HG03354 (cell line): ENCODE measurements around the gene RAB3GAP1.
A peak's percentile ranks its signal among the peaks of the same experiment; 100 is the strongest.
"Not testable (repeated sequence)": the region's sequence is repeated elsewhere in the genome, so short reads cannot be mapped to it uniquely, and the experiment has no call there.

Experiments used
- ATAC-seq: cut with Tn5 transposase; IDR thresholded peaks from one replicate; pipeline ENCODE4 v1.9.1; 2021; ENCODE audit warnings: mild to moderate bottlenecking; ENCODE audit not compliant: unreplicated experiment, poor library complexity, severe bottlenecking

The RAB3GAP1 gene

DNA sequence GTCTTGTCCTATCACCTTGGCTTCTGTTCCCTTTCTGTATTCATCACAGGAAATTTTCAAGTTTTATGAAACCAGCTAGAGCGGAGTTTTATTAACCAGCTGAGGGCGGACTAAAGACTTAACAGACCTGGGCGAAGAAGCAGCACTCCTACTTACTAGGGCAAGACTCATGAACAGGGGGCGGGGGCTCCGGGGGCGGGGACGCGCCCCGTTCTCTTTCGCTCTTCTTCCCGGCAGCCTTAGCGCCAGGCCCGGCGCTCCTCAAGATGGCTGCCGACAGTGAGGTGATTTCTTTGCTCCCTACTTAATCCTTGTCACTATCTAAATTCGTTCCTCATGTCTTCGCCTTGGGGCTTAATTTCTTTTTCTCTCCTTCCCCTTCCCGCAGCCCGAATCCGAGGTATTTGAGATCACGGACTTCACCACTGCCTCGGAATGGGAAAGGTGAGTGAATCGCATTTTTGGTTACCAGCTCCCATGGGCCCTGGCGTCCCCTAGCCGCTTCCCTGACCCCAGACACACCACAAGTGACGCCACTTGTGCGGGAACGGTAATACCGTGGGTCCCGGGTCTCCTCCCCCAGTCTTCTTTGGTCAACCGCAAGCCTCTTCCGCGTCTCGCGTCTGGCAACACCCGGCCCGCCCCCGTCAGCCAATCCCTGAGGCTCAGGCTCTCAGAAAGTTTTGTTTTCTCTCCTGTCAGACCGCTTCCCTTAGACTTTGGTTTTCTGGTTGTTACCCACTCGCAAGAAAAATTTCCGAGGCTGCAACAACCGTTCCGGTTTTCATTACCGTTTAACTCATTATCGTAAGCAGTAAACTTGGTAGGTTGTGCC, at the start of gene RAB3GAP1:
Gene RAB3GAP1 (plus strand): TSS at position 251 of the 835 bp plus-strand sequence. CDS start 16 bp downstream, at position 267.
- ATAC-seq = peak; percentile 89

- ATAC-seq = no peak
These were observed 49.3 kb upstream of the RAB3GAP1 start for GRCh38 chr2:135002836-135003235.

DNA sequence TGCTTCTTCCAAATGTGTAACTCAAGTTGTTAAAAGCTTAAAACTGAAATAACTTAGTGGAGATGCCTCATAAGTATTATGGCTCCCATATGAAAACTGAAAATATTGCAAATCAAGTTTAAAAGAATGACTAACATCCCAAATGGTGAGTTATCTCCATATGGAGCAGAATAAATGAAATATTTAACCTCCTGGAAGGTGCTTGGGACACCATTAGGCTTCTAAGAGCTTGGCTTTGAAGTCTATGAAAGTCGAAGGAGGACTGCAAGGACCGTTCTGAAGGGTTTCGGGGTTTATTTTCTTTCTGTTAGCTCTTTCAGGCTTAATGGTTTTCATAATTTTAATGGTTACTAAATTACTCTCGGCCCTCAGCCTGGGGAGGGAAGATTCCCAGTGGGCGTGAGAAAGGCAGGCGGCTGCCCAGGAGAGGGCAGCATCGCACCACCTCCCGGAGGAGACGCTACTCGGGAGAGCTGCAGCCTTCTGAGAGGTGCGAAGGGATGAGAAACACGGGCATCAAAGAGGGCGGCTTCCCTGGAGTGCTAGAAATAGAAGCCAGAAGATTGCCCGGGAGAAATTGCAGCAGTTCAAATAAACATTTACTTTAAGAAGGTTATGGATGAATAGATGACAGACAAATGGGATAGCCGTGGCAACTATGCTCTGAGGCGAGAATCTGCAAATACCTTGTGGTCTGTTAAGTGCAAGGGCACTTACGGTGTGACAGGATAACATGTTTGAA, 47.9 kb upstream of the RAB3GAP1 start:
- peak; percentile 94 for ATAC-seq

GRCh38 chr2:135005753-135006152, 46.3 kb upstream of the RAB3GAP1 start:
- no peak for ATAC-seq

DNA sequence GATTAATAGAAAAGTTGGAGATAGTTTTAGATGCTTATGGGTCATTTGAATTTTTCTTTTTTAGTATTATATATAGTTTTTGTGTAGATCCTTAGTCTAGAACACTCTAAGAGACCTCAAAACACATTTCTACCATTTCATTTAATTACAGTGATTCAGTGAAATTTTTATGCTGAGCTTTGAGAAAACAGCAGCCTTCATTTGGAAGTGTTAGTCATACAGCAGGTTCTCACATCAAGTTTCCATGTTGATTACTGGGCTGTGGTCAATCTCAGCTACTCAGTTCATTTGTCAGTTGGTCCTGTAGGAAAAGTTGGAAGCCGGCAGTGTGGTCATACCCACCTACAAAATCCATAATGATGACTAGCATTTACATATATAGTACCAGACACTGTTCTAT, 42.8 kb upstream of the RAB3GAP1 start:
- no peak for ATAC-seq

- no peak for ATAC-seq
These were observed 41.7 kb upstream of the RAB3GAP1 start for GRCh38 chr2:135010200-135010942.

DNA sequence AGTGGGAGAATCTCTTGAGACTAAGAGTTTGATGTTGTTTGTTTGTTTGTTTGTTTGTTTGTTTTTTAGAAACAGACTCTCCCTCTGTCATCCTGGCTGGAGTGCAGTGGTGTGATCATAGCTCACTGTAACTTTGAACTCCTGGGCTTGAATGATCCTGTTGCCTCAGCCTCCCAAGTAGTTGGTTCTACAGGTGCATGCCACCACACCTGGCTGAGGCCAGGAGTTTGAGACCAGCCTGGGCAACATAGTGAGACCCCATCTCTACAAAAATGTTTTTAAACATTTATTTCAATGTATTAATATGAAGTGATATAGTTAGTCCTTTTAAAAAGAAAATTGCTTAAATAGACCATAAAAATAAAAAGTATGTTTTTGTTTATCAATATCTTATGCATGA, 40.5 kb upstream of the RAB3GAP1 start:
- ATAC-seq = no peak

DNA sequence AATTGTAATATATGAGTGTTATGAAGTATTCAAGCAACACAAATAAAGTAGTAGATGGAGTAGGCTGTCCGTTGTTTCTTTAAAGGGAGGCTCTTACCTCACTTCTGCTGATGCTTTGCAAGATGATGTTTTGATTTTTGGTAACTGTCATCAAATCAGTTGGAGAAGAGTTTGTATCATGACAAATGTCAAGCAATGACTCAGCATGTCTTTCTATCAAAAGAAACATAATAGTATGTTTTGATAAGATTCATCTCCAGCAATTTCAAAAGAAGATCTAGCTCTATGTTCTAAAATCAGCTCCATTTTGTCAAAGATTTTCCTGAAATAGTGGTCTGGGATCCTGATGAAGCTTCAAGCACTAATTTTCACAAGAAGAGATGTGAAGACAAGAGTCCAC, 30.5 kb upstream of the RAB3GAP1 start:
- no peak for ATAC-seq

DNA sequence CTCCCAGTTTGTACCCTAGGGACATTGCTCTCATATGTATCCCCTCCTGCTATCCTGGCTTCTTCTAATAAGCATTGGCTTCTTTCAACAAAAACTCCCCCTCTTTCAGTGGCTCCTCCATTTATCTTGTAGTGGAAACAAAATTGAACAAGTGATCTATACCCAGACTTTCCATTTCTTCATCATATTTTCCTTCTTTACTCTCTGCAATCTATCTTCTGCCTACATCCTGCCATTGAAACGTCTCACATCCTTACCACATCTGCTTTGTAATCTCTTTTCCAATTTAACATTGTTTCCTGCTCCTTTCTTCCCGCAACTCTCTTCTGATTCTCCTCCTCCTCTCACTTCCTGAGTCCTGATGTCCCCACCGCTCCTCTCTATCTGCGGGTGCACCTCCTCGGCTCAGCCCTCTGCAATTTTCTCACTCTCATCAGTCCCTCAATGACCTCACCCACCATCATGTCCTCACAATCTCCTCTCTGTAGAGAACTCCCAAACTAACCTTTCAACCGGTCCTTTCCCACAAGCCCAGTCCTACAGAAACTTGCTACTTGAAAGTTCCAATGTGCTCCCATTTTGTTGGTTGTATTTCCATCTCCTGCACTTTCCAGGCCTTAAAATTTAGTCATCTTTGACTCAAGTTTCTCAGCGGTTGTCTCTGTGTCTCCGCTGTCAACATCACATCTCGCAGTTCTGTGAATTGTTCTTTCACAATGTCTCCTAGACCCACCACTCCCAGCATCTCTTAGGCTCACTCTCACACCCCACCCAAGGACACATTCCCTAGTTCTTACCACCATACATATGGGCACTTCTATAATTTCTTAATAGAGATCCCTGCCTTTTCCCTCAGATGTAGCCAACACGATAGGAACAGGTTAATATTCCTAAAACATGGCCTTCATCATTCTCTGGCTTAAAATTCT, 28.9 kb upstream of the RAB3GAP1 start:
- ATAC-seq = no peak

GRCh38 chr2:135023886-135024485, 28.1 kb upstream of the RAB3GAP1 start:
- no peak for ATAC-seq

GRCh38 chr2:135029481-135030134, 22.5 kb upstream of the RAB3GAP1 start:
- ATAC-seq = no peak

GRCh38 chr2:135030826-135031225, 21.3 kb upstream of the RAB3GAP1 start:
- ATAC-seq = no peak

- ATAC-seq = not testable (repeated sequence)
These were observed 18.9 kb upstream of the RAB3GAP1 start for GRCh38 chr2:135033216-135033615.

DNA sequence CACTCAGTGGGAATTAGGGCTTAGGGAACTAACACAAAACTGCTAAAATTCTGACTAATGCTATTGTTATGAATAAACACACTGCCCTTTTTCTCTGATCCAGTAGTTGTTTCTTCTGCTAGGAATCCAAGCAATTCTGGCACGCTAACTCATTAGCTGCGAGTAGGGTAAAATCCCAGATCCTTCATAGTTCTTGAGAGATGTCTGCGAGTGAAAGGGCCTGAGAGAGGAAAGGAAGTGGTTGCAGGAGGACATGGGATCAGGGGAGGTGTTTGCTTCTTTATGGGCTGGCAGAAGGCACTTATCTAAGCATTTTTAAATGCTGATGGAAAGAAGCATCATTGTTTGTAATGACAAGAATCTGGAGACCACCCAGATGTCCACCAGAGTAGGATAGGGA, 14.3 kb upstream of the RAB3GAP1 start:
- ATAC-seq = no peak

DNA sequence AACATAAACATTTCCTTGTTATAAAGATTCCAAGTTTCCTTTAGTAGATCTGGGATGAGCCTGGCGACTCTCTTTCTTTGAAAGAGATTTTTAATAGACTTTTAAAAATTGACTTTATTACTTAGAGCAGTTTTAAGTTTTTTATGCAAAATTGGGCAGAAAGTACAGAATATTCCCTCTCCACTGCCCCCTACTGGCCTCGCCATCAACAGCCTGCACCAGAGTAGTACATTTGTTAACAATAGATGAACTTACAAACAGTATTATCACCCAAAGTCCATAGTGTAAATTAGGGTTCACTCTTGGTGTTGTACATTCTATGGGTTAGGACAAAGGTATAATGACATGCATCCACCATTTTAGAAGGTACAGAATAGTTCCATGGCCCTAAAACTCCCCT, 8.7 kb upstream of the RAB3GAP1 start:
- ATAC-seq = no peak

- ATAC-seq = no peak
These were observed 4.8 kb upstream of the RAB3GAP1 start, which contains the start of gene MAP3K19 for GRCh38 chr2:135047300-135047699. TSS of gene MAP3K19 (minus strand) at chr2:135047447. CDS start at chr2:135024647, 22,800 bp downstream.

- ATAC-seq = no peak
These were observed 4.0 kb upstream of the RAB3GAP1 start for GRCh38 chr2:135048122-135048521.

GRCh38 chr2:135050132-135050531, 2.0 kb upstream of the RAB3GAP1 start:
- no peak for ATAC-seq
